OCI-LY1 (cell line): Measurements from ENCODE around the gene VTI1A.

ENCODE experiments used
- CTCF ChIP-seq: fragments of 200-600 bp; sonication (generic), shearing (Covaris generic); IDR thresholded peaks from 2 replicates; pipeline ENCODE4 v1.5.1; 2017; ENCODE audit warnings: mild to moderate bottlenecking, antibody characterized with exemption, low read length, moderate library complexity, mixed read lengths
- EZH2 ChIP-seq: fragments of 200-600 bp; sonication (generic), shearing (Covaris generic); IDR thresholded peaks from 2 replicates; pipeline ENCODE4 v1.8.0; 2017; ENCODE audit warnings: borderline replicate concordance, mixed run types, mild to moderate bottlenecking, antibody characterized with exemption, low read length, moderate library complexity, mixed read lengths

- TF ChIP-seq CTCF (no peak), EZH2 (no peak)
These were observed 281.3 kb downstream of the VTI1A start for GRCh38 chr10:112728118-112728883.
